WERI-Rb-1 (cell line): ENCODE data around the gene ING3.

ENCODE experiments used
- DNase-seq: peaks from one replicate; pipeline ENCODE4 v3.0.0-alpha.2; 2020
- H3K27ac ChIP-seq: fragments of 250-450 bp; sonication (Bioruptor Pico); 2 replicates; pipeline ENCODE4 v1.5.1; 2020; ENCODE audit warnings: mild to moderate bottlenecking, moderate library complexity
- H3K27me3 ChIP-seq: fragments of 250-450 bp; sonication (Bioruptor Pico); 2 replicates; pipeline ENCODE4 v1.5.1; 2021; ENCODE audit warnings: mild to moderate bottlenecking, low read depth, moderate library complexity; ENCODE audit not compliant: insufficient read depth, severe bottlenecking
- H3K36me3 ChIP-seq: fragments of 250-450 bp; sonication (Bioruptor Pico); 2 replicates; pipeline ENCODE4 v1.5.1; 2020; ENCODE audit warnings: mild to moderate bottlenecking, moderate library complexity
- H3K4me3 ChIP-seq: 2 replicates; pipeline ENCODE4 v1.5.1; 2011; ENCODE audit warnings: low read depth, mild to moderate bottlenecking, control low read depth, low read length
- H3K9me3 ChIP-seq: fragments of 250-450 bp; sonication (Bioruptor Pico); 2 replicates; pipeline ENCODE4 v1.5.1; 2021; ENCODE audit warnings: mild to moderate bottlenecking, moderate library complexity; ENCODE audit not compliant: severe bottlenecking
- CTCF ChIP-seq: IDR thresholded peaks from 2 replicates; pipeline ENCODE4 v1.5.1; 2011; ENCODE audit warnings: low read depth, mild to moderate bottlenecking, control low read depth, inconsistent platforms, low read length

Gene ING3

GRCh38 chr7:120942861-120943260 lies 7.7 kb upstream of the ING3 start:
- DNase-seq, result no peak

GRCh38 chr7:120944826-120945562 lies 5.6 kb upstream of the ING3 start:
- no peak for TF ChIP-seq CTCF
- H3K27me3 ChIP-seq, result no peaks in the 10 kb centered on the region
- no peaks in the 10 kb centered on the region for H3K36me3 ChIP-seq
- no peak for DNase-seq
- H3K9me3 ChIP-seq, result no peaks in the 10 kb centered on the region
- no peak overlapping the region for H3K27ac ChIP-seq
- no peak overlapping the region for H3K4me3 ChIP-seq

More at GRCh38 chr7:120942861-120943260, 7.7 kb upstream of the ING3 start:
- Histone ChIP-seq H3K4me3 (no peak overlapping the region), H3K36me3 (no peaks in the 10 kb centered on the region), H3K27ac (no peak overlapping the region), H3K9me3 (no peaks in the 10 kb centered on the region), H3K27me3 (no peaks in the 10 kb centered on the region)
- no peak for TF ChIP-seq CTCF

- no peak overlapping the region for H3K27ac ChIP-seq
- no peak overlapping the region for H3K4me3 ChIP-seq
- H3K9me3 ChIP-seq, result no peaks in the 10 kb centered on the region
- no peaks in the 10 kb centered on the region for H3K27me3 ChIP-seq
- H3K36me3 ChIP-seq, result peaks cover 5% of the 10 kb centered on the region
- no peak for TF ChIP-seq CTCF
- no peak for DNase-seq
These were observed 2.6 kb upstream of the ING3 start for GRCh38 chr7:120947980-120948379.

- Histone ChIP-seq H3K27me3 (no peaks in the 10 kb centered on the region), H3K27ac (no peak overlapping the region), H3K9me3 (no peaks in the 10 kb centered on the region), H3K4me3 (peak overlapping the region; percentile 85), H3K36me3 (peaks cover 16% of the 10 kb centered on the region)
- DNase-seq, result no peak
- TF ChIP-seq CTCF, result no peak
These were observed 1.1 kb upstream of the ING3 start for GRCh38 chr7:120949393-120949911.

GRCh38 chr7:120949998-120950538 lies 509 bp upstream of the ING3 start:
- TF ChIP-seq CTCF, result no peak

More at GRCh38 chr7:120949998-120950538, 509 bp upstream of the ING3 start:
- DNase-seq, result no peak
- Histone ChIP-seq H3K36me3 (peaks cover 22% of the 10 kb centered on the region), H3K4me3 (peak overlapping the region; percentile 85), H3K27ac (peak overlapping the region; percentile 99), H3K27me3 (no peaks in the 10 kb centered on the region), H3K9me3 (no peaks in the 10 kb centered on the region)
